HCT116 (cell line): ENCODE results near the gene MYL4. TPM values are rescaled to one million over a fixed set of nuclear protein-coding genes. Genes with fewer than 3 reads are reported as not detected.

Experiments used
- ATAC-seq: fragments of 200-7000 bp; cut with Tn5 transposase; 2 replicates; pipeline ENCODE4 v1.9.1; 2020; ENCODE audit warnings: mild to moderate bottlenecking, moderate library complexity
- BruUV-seq: library from RNA; stranded (reverse); fragments of 400-500 nt; replicated peaks from 2 replicates; lab custom pipeline; 2021; lab: Mats Ljungman, UMichigan
- CTCF ChIA-PET: fragments of 300-600 bp; sonication (Branson Sonifier 250); formaldehyde crosslinking; loops from one replicate; lab custom pipeline; 2021; ENCODE audit warnings: antibody characterized with exemption; lab: Charles Lee
- POLR2A ChIA-PET: fragments of 300-600, 350-600 bp; sonication (Branson Sonifier 250); formaldehyde crosslinking; loops from one replicate; lab custom pipeline; 2021; ENCODE audit warnings: antibody characterized with exemption; lab: Charles Lee
- RAD21 ChIA-PET, 2 experiments: fragments of 300-600 bp; sonication (Branson Sonifier 250); formaldehyde crosslinking; loops; one replicate each; lab custom pipeline; 2023; ENCODE audit warnings: low total read pairs in 2 of 2; ENCODE audit not compliant: uncharacterized antibody in 2 of 2, unreplicated experiment in 2 of 2, low non-redundant PET in 1 of 2; lab: Charles Lee
- DNase-seq: peaks from one replicate; pipeline ENCODE4 v3.0.0-alpha.2; 2010; ENCODE audit warnings: low read depth, low spot score
- H2AFZ ChIP-seq: fragments of 200-600 bp; shearing (Covaris generic), sonication (generic); 2 replicates; pipeline ENCODE4 v1.6.1; 2017; ENCODE audit warnings: low read depth, mixed run types, mixed read lengths, antibody characterized with exemption, low read length; ENCODE audit not compliant: poor library complexity, severe bottlenecking
- H3K27ac ChIP-seq: 2 replicates; pipeline ENCODE4 v1.5.1; 2012; ENCODE audit warnings: low read depth, low read length
- H3K27me3 ChIP-seq: fragments of 200-600 bp; sonication (generic); 2 replicates; pipeline ENCODE4 v1.6.1; 2016; ENCODE audit warnings: mixed run types, low read length, mixed read lengths; ENCODE audit not compliant: insufficient read depth
- H3K36me3 ChIP-seq, 2 experiments: fragments of 200-500 bp in 1 of 2; fragments of 200-600 bp in 1 of 2; sonication (Bioruptor generic) in 1 of 2; sonication (generic) in 1 of 2; 2 replicates each; pipeline versions ENCODE4 v1.5.1 to v1.6.1; 2014 to 2016; ENCODE audit warnings: low read length in 2 of 2, inconsistent platforms in 1 of 2, mixed read lengths in 1 of 2, mixed run types in 1 of 2; ENCODE audit not compliant: insufficient read depth in 2 of 2, control insufficient read depth in 1 of 2
- H3K4me1 ChIP-seq, 2 experiments: fragments of 200-600 bp in 1 of 2; sonication (generic) in 1 of 2; 2 replicates each; pipeline versions ENCODE4 v1.5.1 to v1.6.1; 2012 to 2017; ENCODE audit warnings: low read length in 2 of 2, inconsistent platforms in 1 of 2, mild to moderate bottlenecking in 1 of 2, mixed read lengths in 1 of 2, mixed run types in 1 of 2, moderate library complexity in 1 of 2; ENCODE audit not compliant: insufficient read depth in 2 of 2, control insufficient read depth in 1 of 2
- H3K4me2 ChIP-seq: fragments of 200-600 bp; sonication (generic); 2 replicates; pipeline ENCODE4 v1.6.1; 2017; ENCODE audit warnings: mixed run types, low read length, mixed read lengths
- H3K4me3 ChIP-seq, 2 experiments: fragments of 200-600 bp in 1 of 2; sonication (generic) in 1 of 2; replicated peaks in 1 of 2; 2 replicates each; pipeline ENCODE4 v1.5.1; 2011 to 2016; ENCODE audit warnings: low read length in 2 of 2, control low read depth in 1 of 2, low read depth in 1 of 2, mild to moderate bottlenecking in 1 of 2, mixed read lengths in 1 of 2, mixed run types in 1 of 2
- H3K79me2 ChIP-seq: fragments of 200-600 bp; sonication (generic); 2 replicates; pipeline ENCODE4 v1.6.1; 2017; ENCODE audit warnings: mild to moderate bottlenecking, mixed run types, low read length, moderate library complexity, mixed read lengths; ENCODE audit not compliant: insufficient read depth
- H3K9ac ChIP-seq: fragments of 200-600 bp; sonication (generic); 2 replicates; pipeline ENCODE4 v1.6.1; 2016; ENCODE audit warnings: low read length, mixed read lengths
- H3K9me2 ChIP-seq: fragments of 200-600 bp; sonication (generic), shearing (Covaris generic); 2 replicates; pipeline ENCODE4 v1.6.1; 2017; ENCODE audit warnings: mixed run types, mild to moderate bottlenecking, moderate library complexity; ENCODE audit not compliant: insufficient read depth
- H3K9me3 ChIP-seq, 2 experiments: fragments of 200-500 bp in 1 of 2; fragments of 200-600 bp in 1 of 2; sonication (Bioruptor generic) in 1 of 2; sonication (generic) in 1 of 2; 2 replicates each; pipeline ENCODE4 v1.6.1; 2014 to 2017; ENCODE audit warnings: low read length in 2 of 2, mixed read lengths in 2 of 2, inconsistent platforms in 1 of 2, low read depth in 1 of 2, mild to moderate bottlenecking in 1 of 2, mixed run types in 1 of 2, moderate library complexity in 1 of 2; ENCODE audit not compliant: control insufficient read depth in 1 of 2, insufficient read depth in 1 of 2
- H4K20me1 ChIP-seq: fragments of 200-600 bp; sonication (generic), shearing (Covaris generic); 2 replicates; pipeline ENCODE4 v1.6.1; 2017; ENCODE audit warnings: mixed run types, mild to moderate bottlenecking, moderate library complexity; ENCODE audit not compliant: insufficient read depth
- CBX3 ChIP-seq: IDR thresholded peaks from 2 replicates; pipeline ENCODE4 v1.6.1; 2012; ENCODE audit warnings: low read depth
- CEBPB ChIP-seq: IDR thresholded peaks from 2 replicates; pipeline ENCODE4 v1.6.1; 2012; ENCODE audit warnings: low read depth
- EGR1 ChIP-seq: IDR thresholded peaks from 2 replicates; pipeline ENCODE4 v1.6.1; 2012; ENCODE audit warnings: low read depth
- ELF1 ChIP-seq: IDR thresholded peaks from 2 replicates; pipeline ENCODE4 v1.6.1; 2012; ENCODE audit warnings: low read depth, borderline replicate concordance
- EZH2 ChIP-seq: fragments of 200-600 bp; sonication (generic); IDR thresholded peaks from 2 replicates; pipeline ENCODE4 v1.6.1; 2017; ENCODE audit warnings: antibody characterized with exemption, mixed run types
- JUND ChIP-seq: IDR thresholded peaks from 2 replicates; pipeline ENCODE4 v1.6.1; 2012
- SIN3A ChIP-seq: IDR thresholded peaks from 2 replicates; pipeline ENCODE4 v1.6.1; 2012; ENCODE audit warnings: low read depth
- SP1 ChIP-seq: IDR thresholded peaks from 2 replicates; pipeline ENCODE4 v1.6.1; 2012; ENCODE audit warnings: low read depth
- SRF ChIP-seq: IDR thresholded peaks from 2 replicates; pipeline ENCODE4 v1.6.1; 2012; ENCODE audit warnings: low read depth
- TCF7L2 ChIP-seq: IDR thresholded peaks from 2 replicates; pipeline ENCODE4 v1.7.0; 2011; ENCODE audit warnings: borderline replicate concordance, inconsistent platforms; ENCODE audit not compliant: insufficient read depth, insufficient read length; ENCODE audit errors: extremely low read depth
- YY1 ChIP-seq: IDR thresholded peaks from 2 replicates; pipeline ENCODE4 v1.6.1; 2011; ENCODE audit warnings: low read length, low read depth, moderate library complexity, mild to moderate bottlenecking; ENCODE audit not compliant: insufficient replicate concordance; ENCODE audit errors: extremely low read depth
- ZFX ChIP-seq: fragments of 450-650 bp; IDR thresholded peaks from 2 replicates; pipeline ENCODE4 v1.6.1; 2017
- ZNF274 ChIP-seq: fragments of 200-500 bp; sonication (Bioruptor generic); IDR thresholded peaks from 2 replicates; pipeline ENCODE4 v1.6.1; 2014; ENCODE audit warnings: mild to moderate bottlenecking, low read depth, low read length, inconsistent platforms
- intact Hi-C: fragments of 100-400 bp; cut with micrococcal nuclease; formaldehyde crosslinking; loops from 2 replicates; pipeline ENCODE4 v1.10.0; 2022
- total RNA-seq: library from RNA; stranded (reverse); gene quantifications from one replicate; pipeline ENCODE4 v1.2.1, GENCODE V29; 2021; ENCODE audit not compliant: unreplicated experiment
- TF ChIP-seq, protein P1 (sequence below): IDR thresholded peaks from 2 replicates; pipeline ENCODE4 v1.6.1; 2012; ENCODE audit warnings: low read depth
- TF ChIP-seq, protein P2 (sequence below): IDR thresholded peaks from 2 replicates; pipeline ENCODE4 v1.6.1; 2011; ENCODE audit warnings: mild to moderate bottlenecking, low read length, moderate library complexity; ENCODE audit not compliant: insufficient replicate concordance; ENCODE audit errors: extremely low read depth
- TF ChIP-seq, protein P3 (sequence below): IDR thresholded peaks from 2 replicates; pipeline ENCODE4 v1.6.1; 2012
- TF ChIP-seq, protein P4 (sequence below), 3 experiments: fragments of 200-600 bp in 1 of 3; sonication (generic) in 1 of 3; IDR thresholded peaks in 2 of 3; conservative IDR thresholded peaks in 1 of 3; 2 replicates each; pipeline ENCODE4 v1.5.1; 2012 to 2017; ENCODE audit warnings: low read depth in 2 of 3, low read length in 2 of 3, antibody characterized with exemption in 1 of 3, borderline replicate concordance in 1 of 3, control low read depth in 1 of 3, mild to moderate bottlenecking in 1 of 3, mixed read lengths in 1 of 3, mixed run types in 1 of 3, moderate library complexity in 1 of 3; ENCODE audit not compliant: insufficient read depth in 1 of 3

The MYL4 gene
- total RNA-seq, 1 experiment from 2014 or later: 0.32 TPM

DNA sequence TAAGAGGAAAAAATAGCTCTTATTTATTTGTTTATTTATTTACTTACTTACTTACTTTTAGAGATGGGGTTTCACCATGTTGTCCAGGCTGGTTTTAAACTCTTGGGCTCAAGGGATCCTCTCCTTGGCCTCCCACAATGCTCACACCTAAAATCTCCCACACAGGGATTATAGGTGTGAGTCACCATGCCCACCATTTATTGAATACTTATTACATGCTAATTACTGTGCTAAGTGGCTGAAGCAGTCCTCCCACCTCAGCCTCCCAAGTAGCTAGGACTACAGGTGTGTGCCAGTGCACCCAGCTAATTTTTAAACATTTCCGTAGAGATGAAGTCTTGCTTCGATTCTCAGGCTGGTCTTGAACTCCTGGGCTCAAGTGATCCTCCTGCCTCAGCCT is 33.5 kb downstream of the MYL4 start:
- ChIA-PET RAD21 (no interaction called here), CTCF (interaction anchor here (0.9 kb wide), 1 partner anchor 14 kb away, joined by 3 read pairs; no protein-coding TSS in a partner anchor), POLR2A (no interaction called here)
- no peaks in the 10 kb centered on the region for H3K9me2 ChIP-seq
- no peak overlapping the region for H3K9ac ChIP-seq
- no peak overlapping the region for H3K4me3 ChIP-seq
- H3K4me2 ChIP-seq: no peak overlapping the region
- no peaks in the 10 kb centered on the region for H3K27me3 ChIP-seq
- H3K4me1 ChIP-seq: peaks cover 8 to 16% of the 10 kb centered on the region in 2 experiments
- intact Hi-C loops: no loop called here
- H3K36me3 ChIP-seq: no peaks in the 10 kb centered on the region
- H3K9me3 ChIP-seq: no peaks in the 10 kb centered on the region
- no TSS peak for BruUV-seq
- no peak overlapping the region for H3K27ac ChIP-seq
- H2AFZ ChIP-seq: no peak overlapping the region
- H4K20me1 ChIP-seq: no peaks in the 10 kb centered on the region
- ATAC-seq: no peak
- TF ChIP-seq SIN3A (no peak), SP1 (no peak), YY1 (no peak), ZNF274 (no peak), ELF1 (no peak), SRF (no peak), ZFX (no peak), EZH2 (no peak), JUND (no peak), EGR1 (no peak), CBX3 (no peak), CEBPB (no peak), TCF7L2 (no peak)
- TF ChIP-seq, protein P1, sequence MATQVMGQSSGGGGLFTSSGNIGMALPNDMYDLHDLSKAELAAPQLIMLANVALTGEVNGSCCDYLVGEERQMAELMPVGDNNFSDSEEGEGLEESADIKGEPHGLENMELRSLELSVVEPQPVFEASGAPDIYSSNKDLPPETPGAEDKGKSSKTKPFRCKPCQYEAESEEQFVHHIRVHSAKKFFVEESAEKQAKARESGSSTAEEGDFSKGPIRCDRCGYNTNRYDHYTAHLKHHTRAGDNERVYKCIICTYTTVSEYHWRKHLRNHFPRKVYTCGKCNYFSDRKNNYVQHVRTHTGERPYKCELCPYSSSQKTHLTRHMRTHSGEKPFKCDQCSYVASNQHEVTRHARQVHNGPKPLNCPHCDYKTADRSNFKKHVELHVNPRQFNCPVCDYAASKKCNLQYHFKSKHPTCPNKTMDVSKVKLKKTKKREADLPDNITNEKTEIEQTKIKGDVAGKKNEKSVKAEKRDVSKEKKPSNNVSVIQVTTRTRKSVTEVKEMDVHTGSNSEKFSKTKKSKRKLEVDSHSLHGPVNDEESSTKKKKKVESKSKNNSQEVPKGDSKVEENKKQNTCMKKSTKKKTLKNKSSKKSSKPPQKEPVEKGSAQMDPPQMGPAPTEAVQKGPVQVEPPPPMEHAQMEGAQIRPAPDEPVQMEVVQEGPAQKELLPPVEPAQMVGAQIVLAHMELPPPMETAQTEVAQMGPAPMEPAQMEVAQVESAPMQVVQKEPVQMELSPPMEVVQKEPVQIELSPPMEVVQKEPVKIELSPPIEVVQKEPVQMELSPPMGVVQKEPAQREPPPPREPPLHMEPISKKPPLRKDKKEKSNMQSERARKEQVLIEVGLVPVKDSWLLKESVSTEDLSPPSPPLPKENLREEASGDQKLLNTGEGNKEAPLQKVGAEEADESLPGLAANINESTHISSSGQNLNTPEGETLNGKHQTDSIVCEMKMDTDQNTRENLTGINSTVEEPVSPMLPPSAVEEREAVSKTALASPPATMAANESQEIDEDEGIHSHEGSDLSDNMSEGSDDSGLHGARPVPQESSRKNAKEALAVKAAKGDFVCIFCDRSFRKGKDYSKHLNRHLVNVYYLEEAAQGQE: no peak
- TF ChIP-seq, protein P2, sequence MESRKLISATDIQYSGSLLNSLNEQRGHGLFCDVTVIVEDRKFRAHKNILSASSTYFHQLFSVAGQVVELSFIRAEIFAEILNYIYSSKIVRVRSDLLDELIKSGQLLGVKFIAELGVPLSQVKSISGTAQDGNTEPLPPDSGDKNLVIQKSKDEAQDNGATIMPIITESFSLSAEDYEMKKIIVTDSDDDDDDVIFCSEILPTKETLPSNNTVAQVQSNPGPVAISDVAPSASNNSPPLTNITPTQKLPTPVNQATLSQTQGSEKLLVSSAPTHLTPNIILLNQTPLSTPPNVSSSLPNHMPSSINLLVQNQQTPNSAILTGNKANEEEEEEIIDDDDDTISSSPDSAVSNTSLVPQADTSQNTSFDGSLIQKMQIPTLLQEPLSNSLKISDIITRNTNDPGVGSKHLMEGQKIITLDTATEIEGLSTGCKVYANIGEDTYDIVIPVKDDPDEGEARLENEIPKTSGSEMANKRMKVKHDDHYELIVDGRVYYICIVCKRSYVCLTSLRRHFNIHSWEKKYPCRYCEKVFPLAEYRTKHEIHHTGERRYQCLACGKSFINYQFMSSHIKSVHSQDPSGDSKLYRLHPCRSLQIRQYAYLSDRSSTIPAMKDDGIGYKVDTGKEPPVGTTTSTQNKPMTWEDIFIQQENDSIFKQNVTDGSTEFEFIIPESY: no peak
- TF ChIP-seq, protein P3, sequence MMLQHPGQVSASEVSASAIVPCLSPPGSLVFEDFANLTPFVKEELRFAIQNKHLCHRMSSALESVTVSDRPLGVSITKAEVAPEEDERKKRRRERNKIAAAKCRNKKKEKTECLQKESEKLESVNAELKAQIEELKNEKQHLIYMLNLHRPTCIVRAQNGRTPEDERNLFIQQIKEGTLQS: no peak
- TF ChIP-seq, protein P4, sequence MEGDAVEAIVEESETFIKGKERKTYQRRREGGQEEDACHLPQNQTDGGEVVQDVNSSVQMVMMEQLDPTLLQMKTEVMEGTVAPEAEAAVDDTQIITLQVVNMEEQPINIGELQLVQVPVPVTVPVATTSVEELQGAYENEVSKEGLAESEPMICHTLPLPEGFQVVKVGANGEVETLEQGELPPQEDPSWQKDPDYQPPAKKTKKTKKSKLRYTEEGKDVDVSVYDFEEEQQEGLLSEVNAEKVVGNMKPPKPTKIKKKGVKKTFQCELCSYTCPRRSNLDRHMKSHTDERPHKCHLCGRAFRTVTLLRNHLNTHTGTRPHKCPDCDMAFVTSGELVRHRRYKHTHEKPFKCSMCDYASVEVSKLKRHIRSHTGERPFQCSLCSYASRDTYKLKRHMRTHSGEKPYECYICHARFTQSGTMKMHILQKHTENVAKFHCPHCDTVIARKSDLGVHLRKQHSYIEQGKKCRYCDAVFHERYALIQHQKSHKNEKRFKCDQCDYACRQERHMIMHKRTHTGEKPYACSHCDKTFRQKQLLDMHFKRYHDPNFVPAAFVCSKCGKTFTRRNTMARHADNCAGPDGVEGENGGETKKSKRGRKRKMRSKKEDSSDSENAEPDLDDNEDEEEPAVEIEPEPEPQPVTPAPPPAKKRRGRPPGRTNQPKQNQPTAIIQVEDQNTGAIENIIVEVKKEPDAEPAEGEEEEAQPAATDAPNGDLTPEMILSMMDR (IDR thresholded peaks at IDR 0.05 in 2 of 3, conservative IDR thresholded peaks at IDR 0.05 in 1 of 3; ENCODE audit: borderline replicate concordance in 1 of 3, insufficient read depth in 1 of 3, low read depth in 2 of 3, low read length in 2 of 3): no peak
- TF ChIP-seq, all 23 proteins: peak for 0
- no peak for DNase-seq
- H3K79me2 ChIP-seq: no peaks in the 10 kb centered on the region
